Muscle layer of colon (tissue), 2 donors: ENCODE results near the gene OR10G4.
"Not testable (repeated sequence)": the region's sequence is repeated elsewhere in the genome, so short reads cannot be mapped to it uniquely, and the experiment has no call there.

ENCODE experiments used
- H3K27ac ChIP-seq: one replicate; pipeline ENCODE4 v1.7.0; 2013; ENCODE audit warnings: low read depth, mild to moderate bottlenecking, low read length, moderate library complexity
- H3K27me3 ChIP-seq, 2 donors: one replicate each; pipeline ENCODE4 v1.7.0; 2013; ENCODE audit warnings: low read length in 2 of 2, mild to moderate bottlenecking in 2 of 2; ENCODE audit not compliant: insufficient read depth in 2 of 2, control insufficient read depth in 1 of 2
- H3K36me3 ChIP-seq: one replicate; pipeline ENCODE4 v1.7.0; 2013; ENCODE audit warnings: mild to moderate bottlenecking, low read length; ENCODE audit not compliant: insufficient read depth
- H3K4me1 ChIP-seq: one replicate; pipeline ENCODE4 v1.7.0; 2013; ENCODE audit warnings: mild to moderate bottlenecking, low read length; ENCODE audit not compliant: insufficient read depth
- H3K4me3 ChIP-seq, 2 donors: one replicate each; pipeline ENCODE4 v1.7.0; 2013; ENCODE audit warnings: low read length in 2 of 2, low read depth in 1 of 2, mild to moderate bottlenecking in 1 of 2, moderate library complexity in 1 of 2
- H3K9ac ChIP-seq: one replicate; pipeline ENCODE4 v1.7.0; 2013; ENCODE audit warnings: low read length
- H3K9me3 ChIP-seq: one replicate; pipeline ENCODE4 v1.7.0; 2013; ENCODE audit warnings: mild to moderate bottlenecking, low read length
- donor health status: abdominal sarcoma.
- donor health status: Adenocarcinoma of cecum.

Gene OR10G4

DNA sequence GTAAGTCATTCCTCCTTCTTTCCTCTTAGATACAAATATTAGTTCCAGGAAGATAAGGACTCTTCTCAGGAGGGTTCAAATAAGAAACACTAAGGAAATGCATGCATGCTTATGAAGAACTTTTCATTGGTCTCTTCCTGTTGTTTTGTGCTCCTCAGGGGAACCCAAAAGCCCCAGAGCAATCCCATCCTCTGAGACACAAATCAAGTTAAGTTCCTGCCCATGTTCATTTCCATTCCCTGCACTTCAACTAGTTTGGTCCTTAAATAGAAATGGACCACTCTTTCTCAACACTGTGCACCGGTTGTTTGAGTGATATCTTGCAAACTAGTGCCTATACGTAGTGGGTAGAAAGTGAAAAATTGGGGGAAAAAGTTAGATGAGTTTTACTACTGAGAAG is at the start of gene OR10G4:
Gene OR10G4, plus strand, starts transcription at position 301 of the 400 bp plus-strand sequence. CDS start 2,578 bp downstream, outside the sequence.
- Histone ChIP-seq H3K27ac (no peak within 1 kb of the TSS), H3K4me1 (no peaks in the 10 kb centered on the region), H3K9ac (no peak within 1 kb of the TSS), H3K36me3 (no peaks in the 10 kb centered on the region), H3K4me3 (no peak within 1 kb of the TSS), H3K9me3 (no peaks in the 10 kb centered on the region), H3K27me3 (no peaks in the 10 kb centered on the region)

- Histone ChIP-seq H3K9me3 (no peaks in the 10 kb centered on the region), H3K36me3 (no peaks in the 10 kb centered on the region), H3K27ac (no peak overlapping the region), H3K9ac (no peak overlapping the region), H3K27me3 (no peaks in the 10 kb centered on the region), H3K4me1 (no peaks in the 10 kb centered on the region), H3K4me3 (no peak overlapping the region)
These were observed 39.0 kb upstream of the OR10G4 start for GRCh38 chr11:123973816-123974215.

GRCh38 chr11:123976770-123977560 is 35.8 kb upstream of the OR10G4 start:
- no peaks in the 10 kb centered on the region for H3K36me3 ChIP-seq
- no peak overlapping the region for H3K27ac ChIP-seq
- H3K9ac ChIP-seq, result no peak overlapping the region
- no peak overlapping the region for H3K4me3 ChIP-seq
- H3K9me3 ChIP-seq, result no peaks in the 10 kb centered on the region
- no peaks in the 10 kb centered on the region for H3K27me3 ChIP-seq
- no peaks in the 10 kb centered on the region for H3K4me1 ChIP-seq

DNA sequence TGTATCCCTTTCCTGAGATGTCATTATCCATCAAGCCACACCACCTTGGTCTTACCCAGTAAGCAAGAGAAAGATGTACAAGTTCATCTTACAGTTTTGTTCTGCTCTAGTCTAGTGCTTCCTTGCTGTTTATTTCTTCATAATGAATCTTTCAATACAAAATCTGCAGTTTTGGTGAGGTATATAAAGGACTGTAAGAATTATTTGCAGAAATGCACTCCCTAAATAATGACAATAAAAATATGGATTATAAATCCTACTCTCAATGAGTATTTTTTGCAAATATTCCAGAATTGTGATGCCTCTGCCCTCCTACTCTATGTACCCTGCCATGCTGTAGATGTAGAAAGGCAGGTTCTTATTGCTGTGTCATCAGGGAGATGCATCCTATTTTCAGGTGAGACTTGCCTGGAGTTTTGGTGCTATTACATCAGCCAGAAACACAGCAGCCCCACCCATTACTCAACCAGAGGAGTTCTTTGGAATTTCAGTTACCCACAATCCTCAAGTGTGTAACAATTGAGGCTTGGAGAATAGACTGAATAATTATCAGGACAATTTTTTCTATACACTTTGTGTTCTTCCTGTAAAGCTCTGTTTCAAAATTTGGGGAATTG is 35.0 kb upstream of the OR10G4 start, which contains the start of gene OR10S1:
Gene OR10S1, minus strand, starts transcription at position 51 of the 617 bp plus-strand sequence. CDS start 117 bp downstream, outside the sequence.
- no peaks in the 10 kb centered on the region for H3K9me3 ChIP-seq
- no peaks in the 10 kb centered on the region for H3K4me1 ChIP-seq
- no peaks in the 10 kb centered on the region for H3K27me3 ChIP-seq
- no peak within 1 kb of the TSS for H3K27ac ChIP-seq
- no peak within 1 kb of the TSS for H3K9ac ChIP-seq
- H3K4me3 ChIP-seq, result no peak within 1 kb of the TSS
- no peaks in the 10 kb centered on the region for H3K36me3 ChIP-seq

DNA sequence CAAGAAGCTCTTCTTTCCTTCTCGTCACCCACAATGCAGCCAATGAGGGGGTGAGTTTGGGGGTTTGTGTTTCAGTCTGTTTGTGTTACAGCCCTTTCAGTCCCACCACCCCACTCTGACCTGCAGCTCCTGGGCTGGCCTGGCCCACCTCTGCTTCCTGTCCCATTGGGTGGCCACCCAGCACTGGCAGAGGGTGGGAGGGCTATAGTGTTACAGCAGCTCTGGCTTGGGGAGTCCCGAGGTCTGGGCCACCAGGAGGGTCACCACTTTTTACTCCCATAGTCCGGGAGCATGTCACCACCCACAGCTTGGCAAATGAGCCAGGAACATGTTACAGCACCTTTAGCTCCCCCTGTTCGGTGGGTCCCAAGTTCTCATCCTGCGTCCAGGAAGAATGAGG is 33.5 kb upstream of the OR10G4 start:
- H3K9ac ChIP-seq, result no peak overlapping the region
- no peak overlapping the region for H3K4me3 ChIP-seq
- no peak overlapping the region for H3K27ac ChIP-seq
- H3K36me3 ChIP-seq, result no peaks in the 10 kb centered on the region
- no peaks in the 10 kb centered on the region for H3K4me1 ChIP-seq
- H3K9me3 ChIP-seq, result no peaks in the 10 kb centered on the region
- no peaks in the 10 kb centered on the region for H3K27me3 ChIP-seq

GRCh38 chr11:123995119-123995518 is 17.7 kb upstream of the OR10G4 start, which contains the start of gene OR10G6:
TSS of gene OR10G6 (minus strand) at chr11:123995161. CDS start at chr11:123995161, 0 bp downstream.
- Histone ChIP-seq H3K36me3 (no peaks in the 10 kb centered on the region), H3K27ac (no peak within 1 kb of the TSS), H3K9me3 (no peaks in the 10 kb centered on the region), H3K4me1 (no peaks in the 10 kb centered on the region), H3K9ac (no peak within 1 kb of the TSS), H3K27me3 (no peaks in the 10 kb centered on the region), H3K4me3 (no peak within 1 kb of the TSS)

- not testable (repeated sequence) for H3K27me3 ChIP-seq, H3K4me1 ChIP-seq, H3K27ac ChIP-seq, H3K4me3 ChIP-seq, H3K9me3 ChIP-seq, H3K9ac ChIP-seq, H3K36me3 ChIP-seq
These were observed 3.0 kb downstream of the OR10G4 start for GRCh38 chr11:124015837-124016236.

DNA sequence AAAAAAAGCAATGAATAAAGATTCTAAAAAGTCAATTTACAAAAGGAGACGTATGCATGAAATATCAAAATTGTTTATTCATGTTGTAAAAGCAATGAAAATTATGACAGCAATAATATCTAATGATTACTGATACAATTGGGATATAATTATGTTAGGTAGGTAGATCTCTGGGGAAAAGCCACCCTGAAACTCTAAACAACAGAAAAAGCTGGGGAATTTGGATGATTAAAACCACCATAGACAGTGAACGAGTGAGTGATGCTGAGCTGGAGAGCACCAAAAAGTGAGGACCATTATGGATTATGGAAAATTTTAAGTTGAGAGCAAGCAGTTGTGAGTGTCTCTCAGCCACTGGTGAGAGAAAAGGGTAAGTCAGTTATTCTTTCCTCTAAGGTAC is 13.7 kb downstream of the OR10G4 start, which contains the start of gene OR10G8:
Gene OR10G8, plus strand, starts transcription at position 301 of the 400 bp plus-strand sequence. CDS start 2,825 bp downstream, outside the sequence.
- Histone ChIP-seq H3K9me3 (no peaks in the 10 kb centered on the region), H3K4me3 (no peak within 1 kb of the TSS), H3K27ac (no peak within 1 kb of the TSS), H3K27me3 (no peaks in the 10 kb centered on the region), H3K4me1 (no peaks in the 10 kb centered on the region), H3K9ac (no peak within 1 kb of the TSS), H3K36me3 (no peaks in the 10 kb centered on the region)

- no peak overlapping the region for H3K27ac ChIP-seq
- H3K9ac ChIP-seq, result no peak overlapping the region
- no peaks in the 10 kb centered on the region for H3K36me3 ChIP-seq
- no peaks in the 10 kb centered on the region for H3K27me3 ChIP-seq
- no peaks in the 10 kb centered on the region for H3K9me3 ChIP-seq
- H3K4me3 ChIP-seq, result no peak overlapping the region
- H3K4me1 ChIP-seq, result no peaks in the 10 kb centered on the region
These were observed 23.9 kb downstream of the OR10G4 start for GRCh38 chr11:124036666-124037065.

- no peak overlapping the region for H3K27ac ChIP-seq
- no peaks in the 10 kb centered on the region for H3K36me3 ChIP-seq
- no peaks in the 10 kb centered on the region for H3K27me3 ChIP-seq
- no peak overlapping the region for H3K9ac ChIP-seq
- H3K4me1 ChIP-seq, result no peaks in the 10 kb centered on the region
- H3K4me3 ChIP-seq, result no peak overlapping the region
- H3K9me3 ChIP-seq, result no peaks in the 10 kb centered on the region
These were observed 26.8 kb downstream of the OR10G4 start for GRCh38 chr11:124039557-124039956.

- Histone ChIP-seq H3K27ac (no peak within 1 kb of the TSS), H3K36me3 (no peaks in the 10 kb centered on the region), H3K4me3 (no peak within 1 kb of the TSS), H3K9me3 (no peaks in the 10 kb centered on the region), H3K27me3 (no peaks in the 10 kb centered on the region), H3K4me1 (no peaks in the 10 kb centered on the region), H3K9ac (no peak within 1 kb of the TSS)
These were observed 28.5 kb downstream of the OR10G4 start, which contains the start of gene OR10G7 for GRCh38 chr11:124041254-124041653. TSS of gene OR10G7 (minus strand) at chr11:124041325. CDS start at chr11:124039001, 2,324 bp downstream.
